Type B pancreatic cell (in vitro differentiated cells): ENCODE results near the gene ARSG. TPM values are rescaled to one million over a fixed set of nuclear protein-coding genes. Genes with fewer than 3 reads are reported as not detected.

Experiments
- DNase-seq: peaks from one replicate; pipeline ENCODE4 v3.0.0; 2021; ENCODE audit warnings: mixed read lengths; ENCODE audit not compliant: unreplicated experiment; ENCODE audit errors: extremely low spot score
- H3K27ac Mint-ChIP-seq: 2 replicates; pipeline ENCODE4 v1.8.0; 2021; ENCODE audit warnings: mild to moderate bottlenecking, mixed read lengths
- H3K27me3 Mint-ChIP-seq: 2 replicates; pipeline ENCODE4 v1.8.0; 2021; ENCODE audit warnings: mixed read lengths
- H3K36me3 Mint-ChIP-seq: 2 replicates; pipeline ENCODE4 v1.8.0; 2021; ENCODE audit warnings: mixed read lengths
- H3K4me1 Mint-ChIP-seq: one replicate; pipeline ENCODE4 v1.8.0; 2021; ENCODE audit warnings: mixed read lengths; ENCODE audit not compliant: unreplicated experiment
- H3K4me3 Mint-ChIP-seq: 2 replicates; pipeline ENCODE4 v1.8.0; 2021; ENCODE audit warnings: mild to moderate bottlenecking, mixed read lengths
- H3K9me3 Mint-ChIP-seq: 2 replicates; pipeline ENCODE4 v1.8.0; 2021; ENCODE audit warnings: mixed read lengths
- CTCF ChIP-seq: fragments of 200-600 bp; sonication (generic); conservative IDR thresholded peaks from 2 replicates; pipeline ENCODE4 v1.5.0; 2021; ENCODE audit warnings: antibody characterized with exemption, mild to moderate bottlenecking
- total RNA-seq: library from RNA; stranded (reverse); gene quantifications from 2 replicates; pipeline ENCODE4 v1.2.1, GENCODE V29; 2021; ENCODE audit warnings: low replicate concordance

The ARSG gene
- total RNA-seq, 1 donor from 2014 or later = 4.1 TPM

- Mint-ChIP-seq H3K4me3 (peak overlapping the region; percentile 5), H3K9me3 (no peaks in the 10 kb centered on the region), H3K36me3 (no peaks in the 10 kb centered on the region), H3K4me1 (peaks cover 21% of the 10 kb centered on the region), H3K27ac (no peak overlapping the region), H3K27me3 (peaks cover 10% of the 10 kb centered on the region)
- no peak for TF ChIP-seq CTCF
- DNase-seq = no peak
Observed at GRCh38 chr17:68459037-68459639, 167.8 kb downstream of the ARSG start.

GRCh38 chr17:68460146-68460545 lies 168.9 kb downstream of the ARSG start:
- H3K27me3 Mint-ChIP-seq = peaks cover 10% of the 10 kb centered on the region
- H3K36me3 Mint-ChIP-seq = no peaks in the 10 kb centered on the region
- peaks cover 19% of the 10 kb centered on the region for H3K4me1 Mint-ChIP-seq
- no peak overlapping the region for H3K4me3 Mint-ChIP-seq
- TF ChIP-seq CTCF = no peak
- no peaks in the 10 kb centered on the region for H3K9me3 Mint-ChIP-seq
- no peak for DNase-seq
- peak overlapping the region; percentile 26 for H3K27ac Mint-ChIP-seq

GRCh38 chr17:68460715-68461114 lies 169.4 kb downstream of the ARSG start:
- H3K9me3 Mint-ChIP-seq = no peaks in the 10 kb centered on the region
- no peaks in the 10 kb centered on the region for H3K36me3 Mint-ChIP-seq
- no peak for TF ChIP-seq CTCF
- no peak overlapping the region for H3K4me3 Mint-ChIP-seq
- H3K27ac Mint-ChIP-seq = peak overlapping the region; percentile 26
- peaks cover 10% of the 10 kb centered on the region for H3K27me3 Mint-ChIP-seq
- H3K4me1 Mint-ChIP-seq = peaks cover 17% of the 10 kb centered on the region
- no peak for DNase-seq

GRCh38 chr17:68461122-68461539 lies 169.8 kb downstream of the ARSG start:
- DNase-seq = no peak
- Mint-ChIP-seq H3K36me3 (no peaks in the 10 kb centered on the region), H3K4me1 (peaks cover 13% of the 10 kb centered on the region), H3K4me3 (no peak overlapping the region), H3K27me3 (peaks cover 10% of the 10 kb centered on the region), H3K27ac (peak overlapping the region; percentile 26), H3K9me3 (no peaks in the 10 kb centered on the region)
- no peak for TF ChIP-seq CTCF

- H3K4me3 Mint-ChIP-seq = no peak overlapping the region
- H3K36me3 Mint-ChIP-seq = no peaks in the 10 kb centered on the region
- TF ChIP-seq CTCF = no peak
- H3K27ac Mint-ChIP-seq = no peak overlapping the region
- H3K4me1 Mint-ChIP-seq = peaks cover 10% of the 10 kb centered on the region
- no peak for DNase-seq
- no peaks in the 10 kb centered on the region for H3K9me3 Mint-ChIP-seq
- H3K27me3 Mint-ChIP-seq = peaks cover 10% of the 10 kb centered on the region
Observed at GRCh38 chr17:68461589-68461988, 170.3 kb downstream of the ARSG start.
